Left cardiac atrium (tissue), 4 donors: ENCODE measurements around the gene FST. TPM values are rescaled to one million over a fixed set of nuclear protein-coding genes. Genes with fewer than 3 reads are reported as not detected.
A peak's percentile ranks its signal among the peaks of the same experiment; 100 is the strongest.

Source experiments
- ATAC-seq, 2 donors: fragments of 200-7000 bp; cut with Tn5 transposase; one replicate each; pipeline ENCODE4 v1.9.1; 2020; ENCODE audit warnings: mild to moderate bottlenecking in 2 of 2, moderate library complexity in 2 of 2
- DNase-seq: peaks from one replicate; pipeline ENCODE4 v3.0.0-alpha.2; 2020
- intact Hi-C, 2 donors: fragments of 100-400 bp; cut with DNase I; formaldehyde crosslinking; loops; one replicate each; pipeline versions ENCODE4 v1.14.1 to v1.15.1; 2022 to 2023
- total RNA-seq, 2 donors: library from RNA; stranded (reverse); fragmentation: NEBNext Ultra II Directional; extraction: Animal tissue kit (Norgen Biotek cat#: 25700); gene quantifications; one replicate each; pipeline ENCODE4 v1.2.1, GENCODE V29; 2021
- donor health status: DM: no; HTN: yes; CAD: no.
- donor health status: DM: no; HTN: yes; CAD: no; lungs with severe emphysema.
- donor health status: DM: yes; HTN: yes; CAD: no.
- donor health status: Dilated cardiomyopathy.

Gene FST
- total RNA-seq, 2 donors from 2014 or later: 2.0 to 10.5 TPM

DNA sequence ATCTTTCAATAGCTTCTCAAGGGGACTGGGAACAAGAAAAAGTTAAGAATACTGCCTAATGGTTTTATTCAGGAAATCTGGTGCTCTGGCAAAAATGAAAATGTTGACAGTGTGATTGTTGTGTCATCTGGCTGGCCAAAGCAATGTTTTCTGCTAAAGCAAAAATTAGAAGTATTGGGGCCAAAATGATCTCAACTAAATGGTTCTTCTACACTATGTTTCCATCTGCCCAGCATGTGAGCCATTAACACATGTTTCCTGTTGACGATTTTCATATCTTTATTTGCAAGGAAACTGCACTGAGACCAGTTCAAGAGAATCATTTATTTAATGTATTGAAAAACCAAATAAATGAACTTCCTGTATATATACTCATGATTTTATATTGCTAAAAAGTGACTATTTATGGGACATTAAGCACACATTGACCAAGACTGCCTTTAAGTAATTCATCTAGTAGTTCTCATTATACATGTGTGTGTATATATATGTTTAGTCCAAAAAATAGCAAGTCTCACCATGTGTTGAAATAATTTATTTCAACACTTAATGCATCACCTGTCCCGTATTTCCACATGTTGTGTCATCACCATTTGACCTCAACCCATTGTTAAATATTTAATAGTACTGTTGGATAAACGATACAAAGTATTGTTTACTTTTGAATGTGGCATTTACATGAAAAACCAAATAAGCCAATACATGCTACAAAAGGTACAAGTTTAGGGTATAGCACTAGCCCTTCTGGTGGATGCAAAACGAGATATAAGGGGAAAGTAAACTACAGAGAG is 7.5 kb upstream of the FST start:
- ATAC-seq (no peak), DNase-seq (no peak)
- intact Hi-C loops: no loop called here

DNA sequence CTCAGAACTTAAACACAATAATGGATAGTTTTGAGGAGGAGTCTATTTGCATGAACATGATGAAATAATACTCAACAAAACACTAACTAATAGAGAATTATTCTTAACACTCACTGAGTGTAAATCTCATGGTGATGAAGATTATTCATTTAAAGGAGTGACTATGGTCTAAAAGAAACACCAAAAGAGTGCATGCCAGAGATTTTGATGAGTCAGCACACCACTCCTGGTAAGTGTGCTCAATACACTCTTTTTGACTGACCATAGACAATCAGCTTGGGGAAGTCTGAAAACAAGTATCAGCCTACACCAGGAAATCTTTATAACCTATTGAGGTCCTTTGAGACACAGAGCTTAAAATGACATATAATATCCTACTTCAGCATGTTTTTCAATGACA is 6.8 kb upstream of the FST start:
- DNase-seq (no peak), ATAC-seq (no peak)
- intact Hi-C loops: no loop called here

DNA sequence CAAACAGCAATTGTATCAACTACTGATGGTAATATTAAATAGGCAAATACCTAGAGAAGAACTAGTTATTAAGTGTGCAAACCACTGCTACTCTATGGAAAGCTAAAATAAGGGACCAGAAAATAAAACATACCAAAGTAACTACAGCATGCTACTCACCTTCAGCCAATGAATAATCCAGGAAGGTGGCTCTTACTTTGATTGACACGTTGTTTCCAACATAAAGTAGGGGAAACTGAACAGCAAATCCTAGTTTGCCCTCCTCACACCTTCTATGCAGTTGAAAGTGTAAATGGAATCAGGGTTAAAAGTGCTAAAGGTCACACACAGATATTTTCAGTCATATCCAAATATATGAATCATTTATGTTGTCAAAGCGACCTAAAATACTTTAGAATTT is 5.1 kb upstream of the FST start:
- intact Hi-C loops: no loop called here
- DNase-seq: no peak
- ATAC-seq: no peak

DNA sequence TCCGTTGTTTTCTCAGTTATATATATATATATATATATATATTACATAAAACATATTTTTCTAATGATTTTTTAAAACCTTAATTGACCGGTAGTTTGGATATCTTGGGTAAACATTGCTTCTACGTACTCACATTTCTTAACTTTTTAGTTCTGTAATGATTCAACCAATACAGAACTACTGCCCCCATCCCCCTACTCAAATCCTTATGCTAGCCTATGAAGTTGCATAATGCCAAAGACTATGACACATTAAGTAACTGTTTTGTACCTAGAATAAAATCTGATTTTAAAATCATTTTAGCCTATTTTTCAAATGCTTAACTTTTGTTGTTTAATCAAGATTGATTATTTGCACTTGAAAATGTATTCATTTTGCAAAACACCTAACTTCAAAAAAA is 4.4 kb upstream of the FST start:
- ATAC-seq (no peak), DNase-seq (no peak)
- intact Hi-C loops: no loop called here

DNA sequence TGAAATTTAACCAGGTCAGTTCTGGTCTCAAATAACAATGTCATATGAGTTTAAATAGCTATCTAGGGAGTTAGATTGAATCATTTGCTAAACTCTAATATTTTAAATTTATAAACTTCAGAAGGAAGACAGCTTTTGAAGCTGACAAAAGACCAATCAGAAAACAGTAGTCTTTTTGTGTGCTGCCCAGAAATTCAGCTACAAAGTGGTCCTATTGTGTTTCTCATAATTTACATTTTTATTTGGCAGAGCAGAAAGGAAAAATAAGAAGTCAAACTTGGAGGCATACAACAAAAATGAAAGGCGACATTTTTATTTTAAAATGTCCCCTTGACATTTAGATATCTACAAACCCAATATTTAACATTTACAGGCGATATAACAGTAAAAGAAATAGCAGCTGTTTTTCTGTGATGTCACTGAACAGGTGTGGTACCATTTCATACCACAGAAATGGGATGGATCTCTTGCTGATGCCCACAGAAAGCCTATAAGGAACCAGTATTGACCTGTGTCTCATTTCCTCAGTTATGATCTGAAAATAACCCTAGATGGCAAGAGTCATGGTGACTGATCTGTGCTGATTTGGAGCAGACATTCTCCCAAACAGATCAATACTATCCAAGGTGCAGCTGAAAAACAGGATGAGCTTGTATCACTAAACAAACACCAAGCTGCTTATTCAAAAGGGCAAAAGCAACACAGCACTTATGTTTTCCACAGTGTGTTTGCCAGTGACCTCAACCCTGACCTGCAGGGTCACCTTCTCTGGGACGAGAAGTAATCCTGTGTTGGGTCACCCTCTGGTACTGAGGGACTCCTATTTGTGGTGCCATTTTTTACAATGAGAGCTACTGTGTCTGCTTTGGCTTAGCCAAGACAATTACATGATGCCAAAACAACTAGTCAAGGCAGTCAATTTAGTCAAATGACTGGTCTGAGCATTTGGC is 3.6 kb upstream of the FST start:
- no peak for DNase-seq
- intact Hi-C loops: no loop called here
- ATAC-seq: no peak

DNA sequence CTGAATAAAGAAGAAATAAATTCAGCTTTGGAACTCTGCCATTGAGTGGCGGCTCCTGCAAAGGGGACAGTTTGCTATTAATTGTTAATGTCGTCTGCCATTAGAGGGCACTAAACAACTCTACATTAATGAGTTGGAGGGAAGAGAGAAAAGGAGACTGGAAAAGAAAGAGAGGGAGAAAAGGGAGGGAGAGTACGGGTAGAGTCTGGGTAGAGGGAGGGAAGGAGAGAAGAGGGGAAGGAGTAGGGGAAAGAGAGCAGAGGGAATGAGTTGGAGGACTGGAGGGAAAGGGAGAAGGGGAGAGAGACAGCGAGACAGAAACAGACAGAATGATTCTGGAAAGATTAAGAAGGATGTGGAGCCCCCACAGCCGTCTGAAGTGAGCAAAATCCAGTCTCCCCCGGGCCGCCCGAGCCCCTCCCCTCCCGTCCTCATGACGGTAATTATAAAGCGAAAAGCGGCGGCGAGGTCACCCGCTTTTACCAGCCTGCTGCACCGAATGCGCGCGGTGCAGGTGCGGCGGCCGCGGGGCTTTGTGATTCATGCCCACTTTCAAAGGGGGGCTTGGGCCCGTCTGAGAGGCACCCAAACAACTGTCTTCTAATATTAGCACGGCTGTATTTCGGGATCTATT is 1.9 kb upstream of the FST start:
- ATAC-seq (peak; percentile 21 to 30), DNase-seq (peak; percentile 27)
- intact Hi-C loops: loop anchor here in 1 of 2 donors (2.0 kb wide), 1 partner anchor 392 kb away; no protein-coding TSS in a partner anchor

DNA sequence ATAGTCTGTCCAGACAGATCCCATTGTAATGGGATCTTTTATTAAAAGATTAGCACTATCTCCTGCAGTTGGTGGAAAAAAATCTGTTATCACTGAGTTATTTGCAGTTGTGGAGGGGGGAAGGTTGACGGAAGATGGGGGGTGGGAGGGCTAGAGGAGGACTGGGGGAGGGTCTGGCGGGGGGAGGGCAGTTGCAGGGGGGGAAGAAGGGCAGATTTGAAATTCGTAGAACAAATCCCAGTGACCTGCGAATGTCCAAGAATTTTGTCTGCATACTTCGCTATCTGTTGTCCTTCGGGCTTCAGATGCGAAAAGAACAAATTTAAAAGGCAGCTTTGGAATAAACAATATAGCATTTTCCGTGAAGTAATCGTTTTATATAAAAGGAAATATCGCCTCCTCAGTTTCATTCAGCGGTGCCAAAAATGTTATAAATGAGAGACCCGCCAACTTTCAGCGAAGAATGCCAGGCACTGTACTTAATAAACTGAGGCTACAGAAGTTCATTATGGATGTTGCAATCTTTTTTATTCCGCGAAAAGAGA is 1.3 kb upstream of the FST start:
- intact Hi-C loops: loop anchor here in 1 of 2 donors (2.0 kb wide), 1 partner anchor 392 kb away; no protein-coding TSS in a partner anchor

DNA sequence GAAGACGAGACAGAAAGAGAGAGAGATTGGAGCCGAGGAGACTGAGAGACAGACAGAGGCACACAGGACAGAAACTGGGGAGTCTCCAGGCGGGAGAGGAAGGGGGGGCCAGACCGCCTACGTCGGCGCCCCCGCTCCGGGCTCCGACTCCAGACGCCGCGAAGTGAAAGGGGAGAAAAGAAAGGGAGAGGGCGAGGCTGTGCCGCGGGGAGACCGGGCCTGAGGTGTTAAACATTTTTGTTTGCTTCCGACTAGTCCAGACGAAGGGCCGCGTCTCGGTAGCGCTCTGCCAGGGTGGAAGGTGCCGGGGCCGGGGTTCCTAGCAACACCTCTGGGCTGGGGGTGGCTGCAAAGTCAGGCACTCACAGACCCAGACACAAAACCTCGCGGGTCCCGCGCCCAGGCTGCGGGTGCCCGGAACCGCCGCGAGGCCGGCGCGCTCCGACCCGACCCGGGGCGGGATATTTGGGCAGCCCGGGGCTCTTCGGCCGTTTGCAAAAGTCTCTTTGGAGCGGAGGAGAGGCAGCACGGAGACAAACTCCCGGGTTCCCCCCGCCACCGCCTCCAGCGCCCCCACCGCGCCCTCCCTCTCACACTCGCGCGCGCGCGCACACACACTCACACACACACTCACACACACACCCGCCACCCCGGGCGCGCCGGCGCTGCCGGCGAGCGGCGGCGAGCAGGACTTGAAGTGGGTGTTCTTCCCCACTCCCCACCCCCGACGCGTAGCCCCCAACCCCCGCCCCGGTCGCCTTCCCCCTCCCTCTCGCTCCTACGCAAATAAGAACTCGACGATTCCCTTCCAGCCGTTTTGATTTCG is 626 bp upstream of the FST start:
- DNase-seq: peak; percentile 51
- intact Hi-C loops: loop anchor here (2.0 to 5.0 kb wide), 3 partner anchors 391 to 739 kb away; no protein-coding TSS in a partner anchor
- peak; percentile 44 to 56 for ATAC-seq

More for the DNA sequence above, 1.3 kb upstream of the FST start:
- DNase-seq (no peak), ATAC-seq (no peak)

DNA sequence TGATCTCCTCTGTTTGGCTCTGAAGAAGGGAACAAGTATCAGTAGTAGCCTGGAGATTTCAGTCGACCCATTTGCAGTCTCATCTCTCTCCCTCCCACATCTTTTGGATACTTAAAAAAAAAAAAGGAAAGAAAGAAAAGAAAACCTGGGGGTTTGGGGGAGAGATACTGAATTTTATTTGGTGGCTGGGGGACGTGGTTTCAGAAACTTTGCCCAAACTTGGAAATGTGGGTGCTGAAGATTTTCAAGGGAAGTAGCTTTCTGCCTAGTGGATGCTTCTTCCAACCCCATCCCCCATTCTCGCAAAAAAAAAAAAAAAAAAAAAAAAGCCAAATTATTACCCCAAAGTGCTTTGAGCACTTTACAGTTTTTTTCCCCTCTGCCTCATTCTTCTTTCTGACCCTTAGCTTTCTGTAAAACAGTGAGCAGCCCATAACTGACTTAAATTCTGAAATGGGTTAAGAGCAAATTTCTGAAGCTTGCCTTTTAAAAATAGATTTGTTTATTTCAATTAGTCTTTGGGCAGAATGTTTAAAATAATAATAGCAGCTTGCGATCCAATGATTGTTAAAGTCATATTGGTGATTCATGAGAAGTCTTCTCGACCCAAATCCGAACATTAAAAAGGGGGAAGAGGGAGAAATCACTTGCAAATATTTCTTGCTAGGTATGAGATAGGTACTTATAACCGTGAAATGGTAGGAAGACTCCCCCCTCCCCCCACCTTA is 894 bp downstream of the FST start:
- intact Hi-C loops: loop anchor here (2.0 to 5.0 kb wide), 2 partner anchors 731 to 737 kb away; no protein-coding TSS in a partner anchor
- no peak for ATAC-seq
- no peak for DNase-seq

DNA sequence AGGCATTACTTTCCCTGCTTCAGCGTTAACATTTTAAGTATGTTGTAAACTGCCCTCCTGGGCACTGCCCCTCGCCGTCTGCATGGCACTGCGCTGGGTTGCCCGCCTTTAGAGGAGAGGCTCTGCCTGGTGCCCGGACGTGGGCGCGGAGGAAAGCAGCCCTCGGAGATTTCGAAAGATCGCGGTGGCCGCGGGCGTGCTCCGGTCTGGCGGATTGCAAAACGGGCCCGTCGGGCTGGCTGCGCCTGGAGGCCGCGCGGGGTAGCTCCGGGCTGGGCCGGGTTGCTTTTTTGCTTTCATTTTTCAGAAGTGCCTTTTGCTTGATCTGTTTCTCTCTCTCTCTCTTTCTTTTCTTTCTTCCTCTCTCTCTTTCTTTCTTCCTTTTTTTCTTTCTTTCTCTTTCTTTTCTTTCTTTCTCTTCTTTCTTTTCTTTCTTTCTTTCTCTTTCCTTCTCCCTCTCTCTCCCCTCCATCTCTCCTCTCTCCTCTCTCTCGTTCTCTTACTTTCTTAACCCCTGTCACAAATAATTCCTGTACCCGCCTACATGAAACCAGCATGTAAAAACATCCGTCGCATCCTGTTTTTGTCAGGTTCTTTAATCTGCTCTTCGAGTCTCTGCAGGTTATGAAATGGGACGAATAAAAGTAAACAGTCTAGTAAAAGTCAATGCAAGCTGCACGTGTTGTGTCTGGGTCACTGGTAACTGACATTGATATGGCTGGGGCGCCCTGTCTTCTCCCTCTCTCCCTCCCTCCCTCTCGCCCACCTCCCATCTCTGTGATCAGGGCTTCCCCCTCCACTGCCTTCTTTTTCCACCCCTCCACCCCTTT is 1.7 kb downstream of the FST start:
- ATAC-seq (peak; percentile 70 to 87), DNase-seq (peak; percentile 84)
- intact Hi-C loops: loop anchor here (2.0 to 5.0 kb wide), 2 partner anchors 730 to 737 kb away; no protein-coding TSS in a partner anchor

DNA sequence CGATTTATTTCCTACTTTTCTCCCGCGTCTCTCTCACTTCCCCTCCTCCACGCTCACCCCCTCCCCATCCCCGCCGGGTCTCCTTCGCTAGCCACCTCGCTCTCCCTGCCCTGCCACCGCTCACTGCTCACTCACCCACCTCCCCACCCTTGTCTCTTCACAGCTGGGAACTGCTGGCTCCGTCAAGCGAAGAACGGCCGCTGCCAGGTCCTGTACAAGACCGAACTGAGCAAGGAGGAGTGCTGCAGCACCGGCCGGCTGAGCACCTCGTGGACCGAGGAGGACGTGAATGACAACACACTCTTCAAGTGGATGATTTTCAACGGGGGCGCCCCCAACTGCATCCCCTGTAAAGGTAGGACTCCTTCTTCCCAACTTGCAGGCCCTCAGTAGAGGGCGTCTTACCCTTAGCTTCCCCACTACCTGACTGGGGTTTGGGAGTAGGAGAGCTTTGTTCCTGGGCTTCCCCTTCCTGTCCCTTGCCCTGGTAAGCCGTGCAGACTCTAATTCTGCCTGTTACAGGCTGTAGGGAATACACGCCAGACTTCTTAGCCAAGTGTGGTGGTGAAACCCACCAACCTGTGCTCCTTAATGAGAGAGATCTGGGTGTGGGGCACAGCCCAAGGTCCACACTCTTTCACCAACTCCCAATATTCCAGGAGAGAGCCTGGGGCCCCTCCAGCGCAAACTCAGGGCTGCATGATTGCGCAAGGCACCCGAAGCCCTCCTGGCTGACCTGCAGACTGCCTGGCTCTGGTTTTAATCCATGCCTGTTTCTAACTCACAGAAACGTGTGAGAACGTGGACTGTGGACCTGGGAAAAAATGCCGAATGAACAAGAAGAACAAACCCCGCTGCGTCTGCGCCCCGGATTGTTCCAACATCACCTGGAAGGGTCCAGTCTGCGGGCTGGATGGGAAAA is 2.5 kb downstream of the FST start:
- DNase-seq (peak; percentile 36), ATAC-seq (peak; percentile 39 to 40)
- intact Hi-C loops: loop anchor here in 1 of 2 donors (5.0 kb wide), 1 partner anchor 729 kb away; no protein-coding TSS in a partner anchor

DNA sequence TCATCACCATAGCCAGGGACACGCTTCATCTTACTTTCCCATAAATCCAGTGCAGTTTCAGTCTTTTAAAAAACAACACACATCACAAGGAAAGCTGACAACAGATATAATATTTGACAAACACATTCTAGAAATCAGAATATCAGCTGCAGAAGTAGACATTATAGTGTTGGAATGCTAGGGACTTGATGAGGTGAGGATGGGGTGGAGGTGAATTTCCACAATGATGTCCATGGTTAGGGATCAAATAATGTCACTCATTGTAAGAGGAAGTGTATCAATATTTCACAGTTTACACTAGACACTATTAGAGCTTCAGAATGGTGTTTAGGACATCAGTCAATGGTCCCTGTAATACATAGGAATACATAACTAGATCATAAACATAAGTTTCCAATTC is 7.0 kb downstream of the FST start:
- DNase-seq (no peak), ATAC-seq (no peak)
- intact Hi-C loops: no loop called here

DNA sequence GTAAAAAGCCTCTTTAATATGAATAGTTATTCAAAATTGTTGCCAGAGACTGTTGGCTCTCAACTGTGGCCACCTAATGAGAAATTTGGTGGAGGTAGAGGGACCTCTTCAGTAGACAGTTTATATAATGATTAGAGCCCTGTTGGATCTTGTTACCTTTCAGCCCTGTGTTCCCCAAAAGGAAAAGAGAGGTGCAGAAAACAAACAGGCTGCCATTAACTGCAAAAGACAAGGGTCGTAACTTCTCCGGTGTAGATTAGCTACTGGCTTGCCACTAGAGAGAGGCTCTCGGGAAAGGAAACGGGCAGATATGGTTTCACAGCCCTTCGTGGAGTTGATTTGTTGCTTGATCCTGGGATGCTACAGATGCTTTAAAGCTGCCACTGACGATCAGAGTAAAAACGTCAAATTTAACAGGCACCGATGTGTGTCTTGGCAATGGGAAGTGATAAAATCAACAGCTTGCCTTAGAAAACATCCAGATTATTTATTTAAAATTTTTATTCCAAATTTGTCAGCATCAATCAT is 7.8 kb downstream of the FST start:
- DNase-seq: no peak
- no peak for ATAC-seq
- intact Hi-C loops: no loop called here

DNA sequence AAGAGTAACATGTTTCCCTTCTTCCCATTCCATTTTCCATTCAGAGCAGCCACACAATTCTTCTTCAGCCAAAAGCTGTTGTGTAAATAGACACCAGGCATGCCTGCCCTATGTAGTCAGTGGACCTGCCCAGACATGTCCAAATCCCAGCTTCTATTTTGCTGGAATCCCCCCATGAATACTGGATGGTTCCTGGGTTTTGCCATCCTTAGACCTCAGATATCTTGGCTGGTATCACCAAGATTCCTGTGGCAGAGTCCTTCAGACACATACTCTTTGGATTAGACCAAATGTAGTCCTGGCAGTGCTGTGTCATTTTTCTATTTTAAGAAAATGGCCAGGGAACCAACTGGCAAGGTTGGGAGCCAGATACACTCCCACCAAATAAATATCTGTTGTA is 10.3 kb downstream of the FST start:
- DNase-seq (no peak), ATAC-seq (peak; percentile 12 to 57)
- intact Hi-C loops: no loop called here

DNA sequence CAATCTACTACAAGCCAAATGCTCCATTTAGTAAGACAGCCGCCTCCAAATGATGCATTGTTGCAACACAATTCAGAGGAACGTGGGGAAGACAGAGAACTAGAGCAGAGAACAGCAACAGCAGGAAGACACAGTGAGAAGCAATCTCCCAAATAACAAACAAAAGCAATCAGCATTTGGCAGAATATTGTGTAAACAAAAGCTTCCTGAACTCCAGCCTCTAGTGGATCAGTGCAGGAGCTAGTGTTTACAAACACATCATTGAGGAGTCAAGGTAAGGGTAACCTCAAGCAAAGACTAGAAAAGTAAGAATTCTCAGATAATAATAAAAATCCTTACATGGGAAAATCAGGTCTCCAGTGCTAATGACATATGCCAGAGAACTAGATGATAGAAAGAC is 20.6 kb downstream of the FST start:
- DNase-seq (no peak), ATAC-seq (no peak)
- intact Hi-C loops: no loop called here
